Aorta (tissue), 5 donors: ENCODE measurements around the gene PGBD4. TPM values are rescaled to one million over a fixed set of nuclear protein-coding genes. Genes with fewer than 3 reads are reported as not detected.

Experiments used
- ATAC-seq: fragments of 200-7000 bp; cut with Tn5 transposase; one replicate; pipeline ENCODE4 v1.9.1; 2022; ENCODE audit warnings: moderate library complexity; ENCODE audit not compliant: low FRiP score
- DNase-seq, 2 donors: peaks; one replicate each; pipeline ENCODE4 v3.0.0-alpha.2; 2020
- H3K27ac ChIP-seq, 2 donors: one replicate each; pipeline ENCODE4 v1.5.1; 2013; ENCODE audit warnings: low read length in 2 of 2, mild to moderate bottlenecking in 2 of 2, moderate library complexity in 2 of 2, control low read depth in 1 of 2, inconsistent platforms in 1 of 2, low read depth in 1 of 2
- H3K27me3 ChIP-seq, 2 donors: one replicate each; pipeline ENCODE4 v1.6.1; 2013; ENCODE audit warnings: control low read depth in 1 of 2, low read length in 1 of 2, mild to moderate bottlenecking in 1 of 2, moderate library complexity in 1 of 2; ENCODE audit not compliant: insufficient read depth in 2 of 2, control insufficient read depth in 1 of 2
- H3K36me3 ChIP-seq, 2 donors: one replicate each; pipeline ENCODE4 v1.6.1; 2013; ENCODE audit warnings: control low read depth in 1 of 2, low read length in 1 of 2, mild to moderate bottlenecking in 1 of 2; ENCODE audit not compliant: insufficient read depth in 2 of 2, control insufficient read depth in 1 of 2
- H3K4me1 ChIP-seq, 2 donors: one replicate each; pipeline ENCODE4 v1.6.1; 2013; ENCODE audit warnings: low read length in 2 of 2, control low read depth in 1 of 2, mild to moderate bottlenecking in 1 of 2, moderate library complexity in 1 of 2; ENCODE audit not compliant: insufficient read depth in 2 of 2, control insufficient read depth in 1 of 2
- H3K4me3 ChIP-seq, 2 donors: one replicate each; pipeline ENCODE4 v1.5.1; 2013; ENCODE audit warnings: low read length in 2 of 2, control low read depth in 1 of 2, mild to moderate bottlenecking in 1 of 2
- H3K9me3 ChIP-seq: one replicate; pipeline ENCODE4 v1.6.1; 2013; ENCODE audit warnings: mild to moderate bottlenecking, low read length; ENCODE audit not compliant: control insufficient read depth
- WGBS, 2 donors: extraction: QIAGEN DNeasy Blood & Tissue Kit; methylation state at CpG; one replicate each; pipeline ENCODE4 v1.1.7; 2013; 5-methylcytosine and 5-hydroxymethylcytosine counted together
- intact Hi-C, 2 donors: fragments of 100-400 bp; cut with DNase I; formaldehyde crosslinking; loops; one replicate each; pipeline versions ENCODE4 v1.14.2 to v1.15.0; 2022
- long read RNA-seq, 2 donors: library from polyadenylated mRNA; unstranded; transcript quantifications; one replicate each; pipeline ENCODE4 v2.0.0, GENCODE V29; 2020 to 2021
- polyA plus RNA-seq, 2 donors: library from polyadenylated mRNA; stranded (reverse); fragments of 200-250 nt; gene quantifications; one replicate each; pipeline ENCODE4 v1.2.3, GENCODE V29; 2013
- total RNA-seq, 2 donors: library from RNA; stranded (reverse); fragmentation: NEBNext Ultra II Directional; extraction: Animal tissue kit (Norgen Biotek cat#: 25700); gene quantifications; one replicate each; pipeline ENCODE4 v1.2.1, GENCODE V29; 2021
- donor health status: healthy with polysubstance abuse.
- donor health status: Bipolar disorder and iron deficiency.
- donor health status: DM: no; HTN: no; CAD: no.
- donor health status: DM: no; HTN: no; CAD: no.
- donor health status: DM: yes; HTN: yes; CAD: no.

PGBD4 gene
- 1 to 10 TPM; 1.7 TPM for total RNA-seq
- 1 to 10 TPM in 1 of 2 donors, under 1 TPM in 1; 0.13 to 1.4 TPM for polyA plus RNA-seq
- long read RNA-seq, donor 1, full-length matches to known transcripts = 9 of 9 reads
- long read RNA-seq, donor 1, partial matches to known transcripts = 0 of 9 reads
- long read RNA-seq, donor 1, other reads (novel, unspliced or antisense) = 0 of 9 reads
- long read RNA-seq, donor 2, full-length matches to known transcripts = 1 of 1 reads
- long read RNA-seq, donor 2, partial matches to known transcripts = 0 of 1 reads
- long read RNA-seq, donor 2, other reads (novel, unspliced or antisense) = 0 of 1 reads

DNA sequence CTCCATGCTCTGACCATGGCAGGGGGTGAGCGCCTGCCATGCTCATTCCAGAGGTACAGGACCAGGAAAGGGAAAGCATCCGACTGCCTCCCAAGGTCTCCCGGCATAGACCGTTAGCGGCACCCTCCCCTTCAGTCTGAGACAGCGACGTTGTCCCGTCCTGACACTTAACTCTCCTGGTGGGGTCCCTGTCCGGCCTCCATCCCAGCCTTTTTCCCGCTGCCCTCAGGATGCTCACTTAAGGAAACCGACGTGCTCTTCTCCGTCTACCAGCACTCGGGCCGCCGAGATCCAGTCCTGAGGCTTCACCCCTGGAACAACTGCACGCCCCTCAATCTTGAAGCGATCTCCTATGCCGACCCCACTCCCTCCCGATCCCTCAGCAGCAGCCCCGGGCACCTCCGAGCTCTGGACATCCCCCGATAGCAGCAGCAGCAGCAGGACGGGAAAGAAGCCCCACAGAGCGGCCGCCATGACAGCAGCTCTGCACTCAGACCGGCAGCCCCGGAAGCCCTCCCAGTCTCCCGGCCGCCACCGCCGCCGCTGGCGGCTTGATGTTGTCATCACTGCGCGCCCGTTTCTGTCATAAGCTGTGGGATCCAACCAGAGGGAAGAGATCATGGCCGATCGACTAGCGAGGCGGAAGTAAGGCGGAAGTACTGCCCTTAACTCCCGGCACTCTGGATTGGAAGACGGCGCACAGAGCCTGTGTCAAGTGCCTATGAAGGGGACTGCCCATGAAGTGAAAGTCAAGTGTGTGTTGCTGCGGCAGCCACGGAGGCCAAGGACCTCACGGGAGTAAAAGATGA lies at the start of gene PGBD4, which contains the start of gene EMC7:
TSS of gene PGBD4 (plus strand) at position 718 of the 809 bp plus-strand sequence. CDS start 449 bp downstream, outside the sequence.
TSS of gene EMC7 (minus strand) at position 497 of the 809 bp plus-strand sequence. CDS start at position 474, 23 bp downstream.
- Histone ChIP-seq H3K9me3 (no peaks in the 10 kb centered on the region), H3K36me3 (no peaks in the 10 kb centered on the region), H3K4me1 (peaks cover 0 to 2% of the 10 kb centered on the region in 2 donors), H3K4me3 (peak within 1 kb of the TSS; percentile 69 to 80), H3K27ac (peak within 1 kb of the TSS; percentile 31 to 72), H3K27me3 (no peaks in the 10 kb centered on the region)
- peak; percentile 99 to 100 for DNase-seq
- intact Hi-C loops = loop anchor here (2.0 to 10.0 kb wide), 4 partner anchors 39 to 263 kb away; partner anchors contain the start of genes LPCAT4 (in 2 of the 2), EMC4 (in 1 of the 2) and KATNBL1 (in 1 of the 2)
- peak; percentile 100 for ATAC-seq
- WGBS, 2 donors = 0% methylated on average over 48 of the region's 48 CpGs

DNA sequence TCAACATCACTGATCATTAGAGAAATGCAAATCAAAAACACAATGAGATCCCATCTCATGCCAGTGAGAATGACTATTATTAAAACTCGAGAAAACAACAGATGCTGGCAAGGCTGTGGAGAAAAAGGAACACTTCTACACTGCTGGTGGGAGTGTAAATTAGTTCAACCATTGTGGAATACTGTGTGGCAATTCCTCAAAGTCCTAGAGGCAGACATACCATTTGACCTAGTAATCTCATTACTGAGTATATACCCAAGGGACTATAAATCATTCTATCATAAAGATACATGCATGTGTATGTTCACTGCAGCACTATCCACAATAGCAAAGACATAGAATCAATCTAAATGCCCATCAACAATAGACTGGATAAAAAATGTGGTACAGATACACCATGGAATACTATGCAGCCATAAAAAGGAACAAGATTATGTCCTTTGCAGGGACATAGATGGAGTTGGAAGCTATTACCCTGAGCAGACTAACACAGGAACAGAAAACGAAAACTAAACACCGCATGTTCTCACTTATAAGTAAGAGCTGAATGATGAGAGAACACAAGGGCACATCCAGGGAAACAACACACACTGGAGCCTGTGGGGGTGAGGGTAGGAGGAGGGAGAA lies 47.7 kb upstream of the PGBD4 start:
- Histone ChIP-seq H3K4me1 (peaks cover 0 to 3% of the 10 kb centered on the region in 2 donors), H3K4me3 (no peak overlapping the region), H3K9me3 (no peaks in the 10 kb centered on the region), H3K27me3 (no peaks in the 10 kb centered on the region), H3K36me3 (no peaks in the 10 kb centered on the region), H3K27ac (no peak overlapping the region)
- ATAC-seq (no peak), DNase-seq (no peak)
- intact Hi-C loops = no loop called here
- 98% methylated on average over 3 of the region's 3 CpGs for WGBS, 2 donors

DNA sequence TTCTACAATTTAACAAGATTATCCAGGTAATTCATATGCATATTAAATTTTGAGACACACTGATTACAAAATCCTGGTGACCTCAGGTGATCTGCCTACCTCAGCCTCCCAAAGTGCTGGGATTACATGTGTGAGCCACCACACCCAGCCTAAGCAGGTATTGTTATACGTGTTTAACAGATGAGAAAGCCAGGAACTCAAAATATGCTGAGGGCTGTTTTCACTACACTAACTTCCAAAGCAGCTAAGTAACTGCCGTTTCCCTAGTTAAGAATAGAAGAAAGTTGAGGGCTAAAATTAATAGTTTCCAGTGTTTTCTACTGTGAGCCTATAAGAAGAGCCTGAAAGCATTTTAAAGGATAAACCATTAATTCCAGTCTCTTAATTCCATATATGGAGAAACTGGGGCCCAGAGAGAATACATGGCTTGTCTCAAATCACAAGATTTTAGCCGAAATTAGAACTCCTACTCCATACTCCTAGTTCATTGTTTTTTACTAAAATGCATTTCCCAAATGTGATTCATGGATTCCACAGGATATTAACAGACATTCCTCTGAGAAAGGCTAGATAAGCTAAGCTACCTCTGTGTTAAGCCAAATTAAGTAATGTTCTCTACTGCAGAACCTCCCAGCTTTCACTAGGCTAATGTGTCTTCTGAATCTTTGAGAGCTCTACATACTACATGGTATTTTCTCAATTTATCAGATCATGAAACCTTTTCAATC lies 45.9 kb upstream of the PGBD4 start:
- no peaks in the 10 kb centered on the region for H3K27me3 ChIP-seq
- no peaks in the 10 kb centered on the region for H3K9me3 ChIP-seq
- 1 to 5% methylated on average over 3 of the region's 3 CpGs for WGBS, 2 donors
- H3K36me3 ChIP-seq = no peaks in the 10 kb centered on the region
- ATAC-seq = peak; percentile 69
- intact Hi-C loops = loop anchor here in 1 of 2 donors (5.0 kb wide), 1 partner anchor 311 kb away; the partner anchor contains the start of gene LPCAT4
- DNase-seq = no peak
- peak overlapping the region; percentile 93 to 96 for H3K27ac ChIP-seq
- no peak overlapping the region for H3K4me3 ChIP-seq
- peaks cover 0 to 3% of the 10 kb centered on the region in 2 donors for H3K4me1 ChIP-seq

DNA sequence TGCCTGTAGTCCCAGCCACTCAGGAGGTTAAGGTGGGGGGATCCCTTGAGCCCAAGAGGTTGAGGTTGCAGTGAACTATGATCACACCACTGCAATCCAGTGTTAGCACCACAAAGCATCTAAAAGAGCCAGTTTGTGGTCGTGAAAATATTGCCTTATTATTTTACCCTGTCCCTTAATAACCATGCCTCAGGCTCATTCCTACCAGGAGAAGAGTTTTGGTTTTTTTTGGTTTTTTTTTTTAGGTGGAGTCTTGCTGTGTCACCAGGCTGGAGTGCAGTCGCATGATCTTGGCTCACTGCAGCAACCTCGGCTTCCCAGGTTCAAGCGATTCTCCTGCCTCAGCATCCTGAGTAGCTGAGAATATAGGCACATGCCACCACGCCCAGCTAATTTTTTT lies 45.0 kb upstream of the PGBD4 start:
- Histone ChIP-seq H3K36me3 (no peaks in the 10 kb centered on the region), H3K9me3 (no peaks in the 10 kb centered on the region), H3K4me3 (no peak overlapping the region), H3K4me1 (peaks cover 0 to 3% of the 10 kb centered on the region in 2 donors), H3K27me3 (no peaks in the 10 kb centered on the region), H3K27ac (peak overlapping the region; percentile 93 to 96)
- DNase-seq (no peak), ATAC-seq (no peak)
- WGBS, 2 donors = 81 to 84% methylated on average over 5 of the region's 5 CpGs
- intact Hi-C loops = loop anchor here in 1 of 2 donors (5.0 kb wide), 1 partner anchor 310 kb away; the partner anchor contains the start of gene LPCAT4

DNA sequence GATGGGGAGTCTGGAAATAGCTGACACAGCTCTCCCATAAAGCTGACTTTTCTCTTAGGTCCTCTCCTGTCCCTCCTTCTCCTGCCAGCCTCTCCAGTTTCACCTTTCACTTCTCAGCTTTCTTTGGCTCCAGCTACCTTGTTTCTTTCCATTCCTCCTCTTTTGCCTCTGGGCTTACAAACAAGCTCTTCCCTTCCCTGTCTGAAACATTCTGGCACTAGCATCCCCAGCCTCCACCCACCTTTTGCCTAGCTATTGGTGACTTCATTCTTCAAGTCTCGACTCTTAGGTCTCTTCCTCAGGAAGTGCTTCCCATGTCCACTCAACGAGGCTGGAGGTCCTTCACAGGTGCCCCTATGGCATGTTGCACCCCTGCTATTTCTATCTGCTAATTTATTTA lies 42.4 kb upstream of the PGBD4 start:
- WGBS, 2 donors = 44 to 45% methylated on average over 2 of the region's 2 CpGs
- intact Hi-C loops = loop anchor here in 1 of 2 donors (5.0 kb wide), 1 partner anchor 308 kb away; the partner anchor contains the start of gene LPCAT4

DNA sequence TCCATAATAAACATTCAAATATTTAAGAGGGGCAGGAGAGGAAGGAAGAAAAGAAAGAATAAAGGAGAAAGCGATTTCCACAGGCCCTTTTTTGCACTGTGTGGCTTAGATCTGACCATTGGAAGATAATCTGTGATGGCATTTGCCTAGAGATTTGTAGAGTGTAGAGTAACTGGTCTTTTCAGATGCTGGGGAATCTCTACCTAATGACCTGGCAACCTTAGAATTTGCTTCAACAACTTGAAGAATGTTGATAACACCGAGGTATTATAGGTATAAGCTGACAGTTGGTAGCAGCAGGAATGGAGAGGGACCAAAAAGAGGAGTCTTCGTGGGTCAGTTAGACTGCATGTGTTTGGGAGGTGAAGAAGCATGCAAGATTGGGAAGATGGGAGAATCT lies 41.9 kb upstream of the PGBD4 start:
- Histone ChIP-seq H3K27ac (no peak overlapping the region), H3K4me3 (no peak overlapping the region), H3K36me3 (no peaks in the 10 kb centered on the region), H3K9me3 (no peaks in the 10 kb centered on the region), H3K27me3 (no peaks in the 10 kb centered on the region), H3K4me1 (peaks cover 0 to 3% of the 10 kb centered on the region in 2 donors)
- DNase-seq = no peak
- intact Hi-C loops = loop anchor here (5.0 kb wide), 3 partner anchors 42 to 307 kb away; partner anchors contain the start of genes EMC7 (in 1 of the 2), KATNBL1 (in 1 of the 2), LPCAT4 (in 1 of the 2) and PGBD4 (in 1 of the 2)
- 62 to 73% methylated on average over 3 of the region's 3 CpGs for WGBS, 2 donors
- no peak for ATAC-seq

More for the DNA sequence above, 42.4 kb upstream of the PGBD4 start:
- DNase-seq (no peak), ATAC-seq (no peak)
- H3K27ac ChIP-seq = no peak overlapping the region
- H3K4me1 ChIP-seq = peaks cover 0 to 3% of the 10 kb centered on the region in 2 donors
- no peaks in the 10 kb centered on the region for H3K9me3 ChIP-seq
- H3K27me3 ChIP-seq = no peaks in the 10 kb centered on the region
- H3K36me3 ChIP-seq = no peaks in the 10 kb centered on the region
- no peak overlapping the region for H3K4me3 ChIP-seq

DNA sequence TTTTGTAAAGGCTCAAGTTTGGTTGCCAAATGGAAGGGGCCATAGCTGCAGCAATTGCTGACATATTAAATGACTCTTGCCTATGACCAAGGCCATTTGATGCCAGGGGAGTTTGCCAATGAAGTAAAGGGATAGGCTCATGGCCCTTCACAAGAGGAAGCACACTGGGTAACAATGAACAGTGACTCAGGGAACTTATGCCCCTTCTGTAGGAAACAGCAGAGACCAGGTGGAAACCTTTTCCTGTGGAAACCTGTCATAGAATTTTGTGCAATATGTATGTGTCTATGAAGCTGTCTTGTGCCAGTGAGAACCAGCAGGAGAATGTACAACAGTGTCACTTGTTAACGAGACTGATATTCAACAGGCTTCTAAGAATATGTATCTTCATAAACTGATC lies 37.4 kb upstream of the PGBD4 start:
- H3K4me3 ChIP-seq = no peak overlapping the region
- no peaks in the 10 kb centered on the region for H3K36me3 ChIP-seq
- H3K4me1 ChIP-seq = no peaks in the 10 kb centered on the region
- H3K27ac ChIP-seq = no peak overlapping the region
- no peaks in the 10 kb centered on the region for H3K27me3 ChIP-seq
- DNase-seq (no peak), ATAC-seq (no peak)
- no peaks in the 10 kb centered on the region for H3K9me3 ChIP-seq
- intact Hi-C loops = loop anchor here (5.0 kb wide), 2 partner anchors 38 to 148 kb away; partner anchors contain the start of genes EMC7 (in 1 of the 2), KATNBL1 (in 1 of the 2) and PGBD4 (in 1 of the 2)
- WGBS, 2 donors = 0% methylated on average over 1 of the region's 1 CpG
